CD4-positive, alpha-beta T cell (primary cell): ENCODE data around the gene HTR3B. TPM values are rescaled to one million over a fixed set of nuclear protein-coding genes. Genes with fewer than 3 reads are reported as not detected.

Source experiments
- ATAC-seq: fragments of 200-7000 bp; cut with Tn5 transposase; one replicate; pipeline ENCODE4 v1.10.0; 2022; ENCODE audit warnings: mild to moderate bottlenecking; ENCODE audit not compliant: poor library complexity
- CTCF ChIA-PET: fragments of 350-600 bp; sonication (Branson Sonifier 250); formaldehyde crosslinking; loops from one replicate; lab custom pipeline; 2021; ENCODE audit warnings: antibody characterized with exemption, inconsistent platforms; lab: Charles Lee
- POLR2A ChIA-PET: fragments of 350-600 bp; sonication (Branson Sonifier 250); formaldehyde crosslinking; loops from one replicate; lab custom pipeline; 2021; ENCODE audit warnings: antibody characterized with exemption, inconsistent platforms; lab: Charles Lee
- DNase-seq, 14 experiments: peaks; one replicate each; pipeline ENCODE4 v3.0.0-alpha.2; 2013 to 2020; ENCODE audit warnings: mixed read lengths in 2 of 14
- H3K27ac ChIP-seq, 2 donors: one replicate each; pipeline versions ENCODE4 v1.5.1 to v1.7.0; 2013; ENCODE audit warnings: low read length in 2 of 2, low read depth in 1 of 2, mild to moderate bottlenecking in 1 of 2
- H3K27me3 ChIP-seq, 2 experiments: 1 replicate in 1 of 2; 2 replicates in 1 of 2; pipeline versions ENCODE4 v1.6.1 to v1.7.0; 2013; ENCODE audit warnings: low read length in 2 of 2, control low read depth in 1 of 2, mild to moderate bottlenecking in 1 of 2, moderate library complexity in 1 of 2; ENCODE audit not compliant: insufficient read depth in 2 of 2, control insufficient read depth in 1 of 2
- H3K36me3 ChIP-seq: one replicate; pipeline ENCODE4 v1.6.1; 2013; ENCODE audit warnings: low read length, control low read depth; ENCODE audit not compliant: insufficient read depth
- H3K4me1 ChIP-seq: one replicate; pipeline ENCODE4 v1.6.1; 2013; ENCODE audit warnings: low read length, control low read depth; ENCODE audit not compliant: insufficient read depth
- H3K4me3 ChIP-seq: one replicate; pipeline ENCODE4 v1.5.1; 2013; ENCODE audit warnings: mild to moderate bottlenecking, low read length, moderate library complexity
- H3K9me3 ChIP-seq, 2 experiments: 1 replicate in 1 of 2; 2 replicates in 1 of 2; pipeline versions ENCODE4 v1.6.1 to v1.7.0; 2013; ENCODE audit warnings: low read length in 2 of 2, mild to moderate bottlenecking in 2 of 2, control low read depth in 1 of 2, moderate library complexity in 1 of 2; ENCODE audit not compliant: control insufficient read depth in 1 of 2, insufficient read depth in 1 of 2
- H3K27ac Mint-ChIP-seq: one replicate; pipeline ENCODE4 v1.8.0; 2020; ENCODE audit warnings: mixed read lengths
- H3K27me3 Mint-ChIP-seq: one replicate; pipeline ENCODE4 v1.8.0; 2021; ENCODE audit warnings: mixed read lengths
- H3K36me3 Mint-ChIP-seq: one replicate; pipeline ENCODE4 v1.8.0; 2021; ENCODE audit warnings: low read depth, mixed read lengths
- H3K4me1 Mint-ChIP-seq: one replicate; pipeline ENCODE4 v1.8.0; 2021; ENCODE audit warnings: low read depth, mixed read lengths
- H3K4me3 Mint-ChIP-seq: one replicate; pipeline ENCODE4 v1.8.0; 2020; ENCODE audit warnings: mild to moderate bottlenecking, mixed read lengths
- H3K9me3 Mint-ChIP-seq: one replicate; pipeline ENCODE4 v1.8.0; 2020; ENCODE audit warnings: mixed read lengths
- intact Hi-C, 2 experiments: fragments of 100-400 bp; cut with DNase I in 1 of 2; cut with micrococcal nuclease in 1 of 2; formaldehyde crosslinking; loops; one replicate each; pipeline versions ENCODE4 v1.15.1 to v1.9.0; 2023 to 2025; cut with DNase I, micrococcal nuclease
- total RNA-seq, 174 experiments: library from RNA in 2 of 174; stranded (reverse) in 2 of 174; gene quantifications; one replicate each; pipeline ENCODE4 v1.2.3 and lab custom pipeline; 2021 to 2026
- TF ChIP-seq, protein P1 (sequence below): fragments of 200-600 bp; IDR thresholded peaks from one replicate; pipeline ENCODE4 v1.8.0; 2022; ENCODE audit warnings: antibody characterized with exemption, mild to moderate bottlenecking

The HTR3B gene
- total RNA-seq, 2 experiments from 2014 or later = not detected

- intact Hi-C loops = no loop called here
- H3K36me3 ChIP-seq = no peaks in the 10 kb centered on the region
- no peak overlapping the region for H3K4me3 ChIP-seq
- TF ChIP-seq, protein P1, sequence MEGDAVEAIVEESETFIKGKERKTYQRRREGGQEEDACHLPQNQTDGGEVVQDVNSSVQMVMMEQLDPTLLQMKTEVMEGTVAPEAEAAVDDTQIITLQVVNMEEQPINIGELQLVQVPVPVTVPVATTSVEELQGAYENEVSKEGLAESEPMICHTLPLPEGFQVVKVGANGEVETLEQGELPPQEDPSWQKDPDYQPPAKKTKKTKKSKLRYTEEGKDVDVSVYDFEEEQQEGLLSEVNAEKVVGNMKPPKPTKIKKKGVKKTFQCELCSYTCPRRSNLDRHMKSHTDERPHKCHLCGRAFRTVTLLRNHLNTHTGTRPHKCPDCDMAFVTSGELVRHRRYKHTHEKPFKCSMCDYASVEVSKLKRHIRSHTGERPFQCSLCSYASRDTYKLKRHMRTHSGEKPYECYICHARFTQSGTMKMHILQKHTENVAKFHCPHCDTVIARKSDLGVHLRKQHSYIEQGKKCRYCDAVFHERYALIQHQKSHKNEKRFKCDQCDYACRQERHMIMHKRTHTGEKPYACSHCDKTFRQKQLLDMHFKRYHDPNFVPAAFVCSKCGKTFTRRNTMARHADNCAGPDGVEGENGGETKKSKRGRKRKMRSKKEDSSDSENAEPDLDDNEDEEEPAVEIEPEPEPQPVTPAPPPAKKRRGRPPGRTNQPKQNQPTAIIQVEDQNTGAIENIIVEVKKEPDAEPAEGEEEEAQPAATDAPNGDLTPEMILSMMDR = no peak
- no peaks in the 10 kb centered on the region for H3K4me1 ChIP-seq
- Mint-ChIP-seq H3K9me3 (no peaks in the 10 kb centered on the region), H3K27me3 (peaks cover 39% of the 10 kb centered on the region), H3K4me1 (no peaks in the 10 kb centered on the region), H3K27ac (no peak overlapping the region), H3K4me3 (no peak overlapping the region), H3K36me3 (no peaks in the 10 kb centered on the region)
- CTCF ChIA-PET = no interaction called here
- POLR2A ChIA-PET = no interaction called here
- DNase-seq (no peak), ATAC-seq (no peak)
- no peak overlapping the region for H3K27ac ChIP-seq
- no peaks in the 10 kb centered on the region for H3K9me3 ChIP-seq
- peaks cover 4 to 6% of the 10 kb centered on the region in 2 experiments for H3K27me3 ChIP-seq
Observed at GRCh38 chr11:113954235-113954634, 49.6 kb downstream of the HTR3B start.

GRCh38 chr11:113956986-113957385 is 52.4 kb downstream of the HTR3B start:
- ATAC-seq (no peak), DNase-seq (no peak)
- intact Hi-C loops = no loop called here
- Mint-ChIP-seq H3K36me3 (no peaks in the 10 kb centered on the region), H3K4me1 (no peaks in the 10 kb centered on the region), H3K9me3 (no peaks in the 10 kb centered on the region), H3K27ac (no peak overlapping the region), H3K27me3 (peaks cover 23% of the 10 kb centered on the region), H3K4me3 (no peak overlapping the region)
- Histone ChIP-seq H3K27me3 (peaks cover 0 to 4% of the 10 kb centered on the region in 2 experiments), H3K4me3 (no peak overlapping the region), H3K36me3 (no peaks in the 10 kb centered on the region), H3K9me3 (no peaks in the 10 kb centered on the region), H3K4me1 (no peaks in the 10 kb centered on the region), H3K27ac (no peak overlapping the region)
- TF ChIP-seq, protein P1 = no peak
- ChIA-PET CTCF (no interaction called here), POLR2A (no interaction called here)

DNA sequence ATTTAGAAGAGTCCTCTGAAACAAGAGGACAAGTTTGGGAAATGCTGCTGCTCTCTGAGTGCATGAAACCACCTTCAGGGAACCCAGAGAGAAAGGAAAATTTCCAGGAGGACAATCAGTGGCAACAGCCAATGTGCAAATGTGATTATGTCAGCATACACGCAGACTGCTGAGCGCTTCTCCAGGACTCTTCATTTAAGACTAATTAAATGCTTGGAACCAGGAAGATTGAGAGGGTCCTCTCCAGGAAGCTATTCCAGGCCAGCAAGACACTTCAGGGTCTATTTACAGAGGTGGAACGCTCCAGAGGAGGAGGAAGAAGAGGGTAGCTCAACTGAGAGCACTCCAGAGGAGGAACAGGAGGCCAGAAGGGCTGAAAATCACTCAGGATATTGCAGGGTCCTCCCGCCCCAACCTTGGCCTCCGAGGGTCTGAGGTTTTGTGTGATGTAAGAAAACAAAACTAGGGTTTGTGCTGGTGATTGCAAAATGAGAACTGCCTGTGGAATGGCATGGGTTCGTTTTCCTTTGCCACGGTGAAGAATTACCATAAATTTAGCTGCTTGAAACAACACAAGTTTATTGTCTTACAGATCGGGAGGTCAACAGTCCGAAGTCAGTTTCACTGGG is 56.2 kb downstream of the HTR3B start:
- H3K9me3 ChIP-seq = no peaks in the 10 kb centered on the region
- intact Hi-C loops = no loop called here
- TF ChIP-seq, protein P1 = no peak
- H3K36me3 ChIP-seq = no peaks in the 10 kb centered on the region
- POLR2A ChIA-PET = no interaction called here
- DNase-seq (no peak), ATAC-seq (no peak)
- H3K4me1 Mint-ChIP-seq = no peaks in the 10 kb centered on the region
- no peak overlapping the region for H3K4me3 Mint-ChIP-seq
- H3K27me3 ChIP-seq = no peaks in the 10 kb centered on the region
- H3K4me1 ChIP-seq = no peaks in the 10 kb centered on the region
- H3K27me3 Mint-ChIP-seq = peaks cover 5% of the 10 kb centered on the region
- no peak overlapping the region for H3K27ac ChIP-seq
- CTCF ChIA-PET = no interaction called here
- no peaks in the 10 kb centered on the region for H3K9me3 Mint-ChIP-seq
- no peak overlapping the region for H3K27ac Mint-ChIP-seq
- no peaks in the 10 kb centered on the region for H3K36me3 Mint-ChIP-seq
- no peak overlapping the region for H3K4me3 ChIP-seq
